ENCODE measurements around the gene VPS8.

GRCh38 chr3:184800349-184800930 lies 11.5 kb upstream of the VPS8 start:
- TF ChIP-seq, protein P1, sequence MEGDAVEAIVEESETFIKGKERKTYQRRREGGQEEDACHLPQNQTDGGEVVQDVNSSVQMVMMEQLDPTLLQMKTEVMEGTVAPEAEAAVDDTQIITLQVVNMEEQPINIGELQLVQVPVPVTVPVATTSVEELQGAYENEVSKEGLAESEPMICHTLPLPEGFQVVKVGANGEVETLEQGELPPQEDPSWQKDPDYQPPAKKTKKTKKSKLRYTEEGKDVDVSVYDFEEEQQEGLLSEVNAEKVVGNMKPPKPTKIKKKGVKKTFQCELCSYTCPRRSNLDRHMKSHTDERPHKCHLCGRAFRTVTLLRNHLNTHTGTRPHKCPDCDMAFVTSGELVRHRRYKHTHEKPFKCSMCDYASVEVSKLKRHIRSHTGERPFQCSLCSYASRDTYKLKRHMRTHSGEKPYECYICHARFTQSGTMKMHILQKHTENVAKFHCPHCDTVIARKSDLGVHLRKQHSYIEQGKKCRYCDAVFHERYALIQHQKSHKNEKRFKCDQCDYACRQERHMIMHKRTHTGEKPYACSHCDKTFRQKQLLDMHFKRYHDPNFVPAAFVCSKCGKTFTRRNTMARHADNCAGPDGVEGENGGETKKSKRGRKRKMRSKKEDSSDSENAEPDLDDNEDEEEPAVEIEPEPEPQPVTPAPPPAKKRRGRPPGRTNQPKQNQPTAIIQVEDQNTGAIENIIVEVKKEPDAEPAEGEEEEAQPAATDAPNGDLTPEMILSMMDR (IDR thresholded peaks at IDR 0.05; ENCODE audit: insufficient read depth, low read length): no peak
- no peak for TF ChIP-seq REST (IDR thresholded peaks at IDR 0.05; ENCODE audit: insufficient replicate concordance, low read depth)
